Erythroblast (primary cell): ENCODE data around the gene BICC1.

Experiments
- GATA1 ChIP-seq: IDR thresholded peaks from 2 replicates; pipeline ENCODE4 v1.6.1; 2011; ENCODE audit warnings: low read depth, mild to moderate bottlenecking, control low read depth, low read length, moderate library complexity
- POLR2A ChIP-seq: IDR thresholded peaks from 2 replicates; pipeline ENCODE4 v1.6.1; 2011; ENCODE audit warnings: mild to moderate bottlenecking, low read length

DNA sequence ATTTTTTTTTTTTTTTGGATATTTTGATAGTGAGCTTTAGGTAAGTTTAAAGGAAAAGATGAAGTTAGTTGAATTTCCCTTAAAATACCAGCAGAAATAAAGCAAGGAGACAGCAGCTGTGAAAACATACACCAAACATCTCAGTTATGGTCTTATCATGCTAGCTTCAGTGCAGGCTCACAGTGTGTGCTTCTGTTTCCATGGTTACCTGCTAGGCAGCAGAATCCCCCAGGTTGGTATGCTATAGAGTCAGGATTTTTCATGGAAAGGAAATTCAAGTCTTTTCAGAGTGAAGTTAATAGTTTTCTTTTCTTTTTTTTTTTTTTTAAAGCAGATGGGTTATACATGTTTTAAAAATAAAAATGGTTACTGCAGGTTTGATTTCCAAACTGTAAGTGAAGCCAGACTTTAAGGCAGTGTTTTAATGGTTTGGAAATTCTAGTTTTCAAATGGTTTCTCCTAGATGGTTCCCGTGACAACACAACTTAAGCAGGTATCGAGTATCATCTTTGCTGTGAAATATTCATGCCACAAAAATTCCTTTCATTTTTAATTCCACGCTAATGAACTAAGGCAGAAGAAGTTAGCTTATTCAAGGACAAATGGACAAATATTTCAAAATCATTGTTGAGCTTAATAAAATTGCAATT lies 230.9 kb downstream of the BICC1 start:
- no peak for TF ChIP-seq POLR2A
- TF ChIP-seq GATA1, result no peak
